MM.1S (cell line): ENCODE data around the gene MRPL38.

Experiments
- EZH2 ChIP-seq: fragments of 300-600 bp; sonication (generic); optimal IDR thresholded peaks from 2 replicates; pipeline ENCODE3; 2017; ENCODE audit warnings: low read depth, mild to moderate bottlenecking, antibody characterized with exemption, low read length, mixed read lengths
- EZH2phosphoT487 ChIP-seq: fragments of 300-600 bp; sonication (generic); IDR thresholded peaks from 2 replicates; pipeline ENCODE4 v1.6.1; 2018; ENCODE audit warnings: antibody characterized with exemption, low read length
- TF ChIP-seq, protein P1 (sequence below): fragments of 300-600 bp; sonication (generic); IDR thresholded peaks from 2 replicates; pipeline ENCODE4 v1.5.1; 2016; ENCODE audit warnings: antibody characterized with exemption, low read length, mixed read lengths

- TF ChIP-seq, protein P1, sequence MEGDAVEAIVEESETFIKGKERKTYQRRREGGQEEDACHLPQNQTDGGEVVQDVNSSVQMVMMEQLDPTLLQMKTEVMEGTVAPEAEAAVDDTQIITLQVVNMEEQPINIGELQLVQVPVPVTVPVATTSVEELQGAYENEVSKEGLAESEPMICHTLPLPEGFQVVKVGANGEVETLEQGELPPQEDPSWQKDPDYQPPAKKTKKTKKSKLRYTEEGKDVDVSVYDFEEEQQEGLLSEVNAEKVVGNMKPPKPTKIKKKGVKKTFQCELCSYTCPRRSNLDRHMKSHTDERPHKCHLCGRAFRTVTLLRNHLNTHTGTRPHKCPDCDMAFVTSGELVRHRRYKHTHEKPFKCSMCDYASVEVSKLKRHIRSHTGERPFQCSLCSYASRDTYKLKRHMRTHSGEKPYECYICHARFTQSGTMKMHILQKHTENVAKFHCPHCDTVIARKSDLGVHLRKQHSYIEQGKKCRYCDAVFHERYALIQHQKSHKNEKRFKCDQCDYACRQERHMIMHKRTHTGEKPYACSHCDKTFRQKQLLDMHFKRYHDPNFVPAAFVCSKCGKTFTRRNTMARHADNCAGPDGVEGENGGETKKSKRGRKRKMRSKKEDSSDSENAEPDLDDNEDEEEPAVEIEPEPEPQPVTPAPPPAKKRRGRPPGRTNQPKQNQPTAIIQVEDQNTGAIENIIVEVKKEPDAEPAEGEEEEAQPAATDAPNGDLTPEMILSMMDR = no peak
- TF ChIP-seq EZH2 (no peak), EZH2phosphoT487 (no peak)
Measured at GRCh38 chr17:75864448-75864871, 40.2 kb downstream of the MRPL38 start.
